ENCODE measurements around the gene CD300LG. TPM values are rescaled to one million over a fixed set of nuclear protein-coding genes. Genes with fewer than 3 reads are reported as not detected.
A peak's percentile ranks its signal among the peaks of the same experiment; 100 is the strongest.

CD300LG gene
- total and polyA plus RNA-seq, 2 donors (not counting 1 experiment from before 2014, with no cell fraction given), result not detected

- Histone ChIP-seq H3K4me2 (ENCODE audit: extremely low read depth, insufficient read depth, low read length) (peak overlapping the region; percentile 88), H3K79me2 (ENCODE audit: control insufficient read depth, insufficient read depth, low read length) (no peaks in the 10 kb centered on the region), H3K27ac (ENCODE audit: insufficient read depth, low read length) (peak overlapping the region; percentile 4), H4K20me1 (ENCODE audit: control insufficient read depth, extremely low read depth, insufficient read depth, low read length) (no peaks in the 10 kb centered on the region), H3K4me1 (ENCODE audit: control insufficient read depth, extremely low read depth, insufficient read depth, low read length) (peaks cover 8% of the 10 kb centered on the region), H3K27me3 (ENCODE audit: control insufficient read depth, insufficient read depth, low read length) (no peaks in the 10 kb centered on the region), H3K9me3 (ENCODE audit: control insufficient read depth, insufficient read depth, low read depth, low read length) (no peaks in the 10 kb centered on the region), H3K9ac (ENCODE audit: insufficient read depth, low read length) (peak overlapping the region; percentile 73), H3K36me3 (ENCODE audit: control insufficient read depth, insufficient read depth, low read length) (peaks cover 18% of the 10 kb centered on the region), H2AFZ (ENCODE audit: low read length) (peak overlapping the region; percentile 54), H3K4me3 (replicated peaks in 1 of 4; ENCODE audit: control extremely low read depth in 1 of 4, insufficient read depth in 1 of 4, low read depth in 3 of 4, low read length in 4 of 4) (peak overlapping the region; percentile 34 to 68 (median 58))
- DNase-seq (ENCODE audit: low read depth in 2 of 2), result peak; percentile 57 to 82
- TF ChIP-seq CTCF (conservative IDR thresholded peaks at IDR 0.05 in 1 of 2, IDR thresholded peaks at IDR 0.05 in 1 of 2; ENCODE audit: low read depth in 1 of 2, low read length in 2 of 2) (no peak), EZH2 (IDR thresholded peaks at IDR 0.05; ENCODE audit: low read length, missing control alignments) (no peak)
Measured at GRCh38 chr17:43832168-43832975, 14.6 kb upstream of the CD300LG start.

DNA sequence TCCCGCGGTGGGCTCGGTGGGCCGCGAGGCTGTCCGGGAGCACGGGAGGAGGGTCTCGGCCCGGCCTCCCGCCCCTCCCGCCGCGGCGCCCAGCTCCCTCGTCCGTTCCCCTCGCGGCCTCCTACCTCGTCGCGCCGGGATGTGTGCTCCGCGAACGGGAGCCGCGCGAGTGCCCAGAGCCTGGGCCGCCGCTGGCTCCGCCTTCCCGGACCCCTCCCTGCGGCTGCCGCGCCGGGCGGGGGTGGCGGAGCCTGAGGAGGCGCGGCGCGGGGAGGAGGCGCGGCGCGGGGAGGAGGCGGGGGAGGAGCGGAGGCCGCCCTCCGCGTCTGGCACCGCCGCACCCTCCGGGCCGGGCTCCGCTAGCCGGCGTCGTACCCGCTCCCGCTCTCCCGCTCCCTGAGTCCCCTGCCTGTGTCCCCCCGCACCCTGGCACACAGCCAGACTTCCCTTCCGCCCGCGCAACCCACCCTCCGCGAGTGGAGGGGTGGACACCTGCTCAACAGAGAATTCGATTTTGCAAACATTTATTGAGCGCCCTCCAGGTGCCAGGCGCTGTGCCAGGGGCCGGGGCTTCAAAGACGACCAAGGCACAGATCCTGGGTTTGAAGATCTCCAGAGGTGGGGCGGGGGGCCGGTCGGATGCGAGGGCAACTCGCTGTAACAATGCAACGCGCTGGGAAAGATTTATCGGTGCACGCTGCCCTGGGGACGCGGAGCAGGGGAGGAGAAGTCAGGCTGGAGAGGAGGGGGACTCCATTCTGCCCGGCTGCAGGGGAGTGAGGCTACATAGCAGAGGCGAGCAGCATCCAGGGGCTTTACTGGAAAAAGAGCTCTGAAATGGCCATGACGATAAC, 13.8 kb upstream of the CD300LG start, which contains the start of gene MPP3:
MPP3 (minus strand) TSS at position 171 of the 854 bp plus-strand sequence. CDS start 1,240 bp downstream, outside the sequence.
- no peaks in the 10 kb centered on the region for H3K27me3 ChIP-seq (ENCODE audit: control insufficient read depth, insufficient read depth, low read length)
- H3K9me3 ChIP-seq (ENCODE audit: control insufficient read depth, insufficient read depth, low read depth, low read length), result no peaks in the 10 kb centered on the region
- H4K20me1 ChIP-seq (ENCODE audit: control insufficient read depth, extremely low read depth, insufficient read depth, low read length), result no peaks in the 10 kb centered on the region
- H3K79me2 ChIP-seq (ENCODE audit: control insufficient read depth, insufficient read depth, low read length), result no peaks in the 10 kb centered on the region
- H3K27ac ChIP-seq (ENCODE audit: insufficient read depth, low read length), result peak within 1 kb of the TSS; percentile 4
- H3K4me1 ChIP-seq (ENCODE audit: control insufficient read depth, extremely low read depth, insufficient read depth, low read length), result peaks cover 8% of the 10 kb centered on the region
- DNase-seq (ENCODE audit: low read depth in 2 of 2), result peak; percentile 59 to 66
- H2AFZ ChIP-seq (ENCODE audit: low read length), result peak within 1 kb of the TSS; percentile 54
- peak within 1 kb of the TSS; percentile 34 to 68 (median 58) for H3K4me3 ChIP-seq (replicated peaks in 1 of 4; ENCODE audit: control extremely low read depth in 1 of 4, insufficient read depth in 1 of 4, low read depth in 3 of 4, low read length in 4 of 4)
- H3K36me3 ChIP-seq (ENCODE audit: control insufficient read depth, insufficient read depth, low read length), result peaks cover 14% of the 10 kb centered on the region
- H3K4me2 ChIP-seq (ENCODE audit: extremely low read depth, insufficient read depth, low read length), result peak within 1 kb of the TSS; percentile 88
- peak within 1 kb of the TSS; percentile 73 for H3K9ac ChIP-seq (ENCODE audit: insufficient read depth, low read length)
- TF ChIP-seq EZH2 (IDR thresholded peaks at IDR 0.05; ENCODE audit: low read length, missing control alignments), result no peak
- TF ChIP-seq CTCF (conservative IDR thresholded peaks at IDR 0.05 in 1 of 2, IDR thresholded peaks at IDR 0.05 in 1 of 2; ENCODE audit: low read depth in 1 of 2, low read length in 2 of 2), result no peak

DNA sequence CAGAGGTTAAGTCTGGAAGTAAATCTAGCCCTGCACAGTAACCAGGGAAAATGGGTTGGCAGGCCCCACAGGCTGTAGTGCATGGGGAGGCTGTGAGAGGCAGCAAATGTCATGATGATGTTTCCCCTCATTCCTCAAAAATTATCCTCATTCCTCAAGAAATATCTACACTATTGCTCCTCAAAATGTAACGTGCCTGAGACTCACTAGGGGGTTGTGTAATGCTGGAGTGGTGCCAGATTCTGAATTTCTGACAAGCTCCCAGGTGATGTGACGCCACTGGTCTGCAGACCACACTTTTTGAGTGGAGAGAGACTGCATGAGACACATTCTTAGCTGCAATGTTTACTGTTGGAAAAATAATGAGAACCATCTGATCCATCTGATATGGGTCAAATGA, 12.9 kb upstream of the CD300LG start:
- TF ChIP-seq EZH2 (IDR thresholded peaks at IDR 0.05; ENCODE audit: low read length, missing control alignments) (no peak), CTCF (conservative IDR thresholded peaks at IDR 0.05 in 1 of 2, IDR thresholded peaks at IDR 0.05 in 1 of 2; ENCODE audit: low read depth in 1 of 2, low read length in 2 of 2) (no peak)
- H4K20me1 ChIP-seq (ENCODE audit: control insufficient read depth, extremely low read depth, insufficient read depth, low read length), result no peaks in the 10 kb centered on the region
- H3K9ac ChIP-seq (ENCODE audit: insufficient read depth, low read length), result no peak overlapping the region
- no peaks in the 10 kb centered on the region for H3K27me3 ChIP-seq (ENCODE audit: control insufficient read depth, insufficient read depth, low read length)
- DNase-seq (ENCODE audit: low read depth in 2 of 2), result peak; percentile 14 to 47
- peaks cover 8% of the 10 kb centered on the region for H3K4me1 ChIP-seq (ENCODE audit: control insufficient read depth, extremely low read depth, insufficient read depth, low read length)
- H3K4me3 ChIP-seq (replicated peaks in 1 of 4; ENCODE audit: control extremely low read depth in 1 of 4, insufficient read depth in 1 of 4, low read depth in 3 of 4, low read length in 4 of 4), result no peak overlapping the region
- no peak overlapping the region for H2AFZ ChIP-seq (ENCODE audit: low read length)
- H3K79me2 ChIP-seq (ENCODE audit: control insufficient read depth, insufficient read depth, low read length), result no peaks in the 10 kb centered on the region
- no peak overlapping the region for H3K4me2 ChIP-seq (ENCODE audit: extremely low read depth, insufficient read depth, low read length)
- peaks cover 14% of the 10 kb centered on the region for H3K36me3 ChIP-seq (ENCODE audit: control insufficient read depth, insufficient read depth, low read length)
- no peak overlapping the region for H3K27ac ChIP-seq (ENCODE audit: insufficient read depth, low read length)
- no peaks in the 10 kb centered on the region for H3K9me3 ChIP-seq (ENCODE audit: control insufficient read depth, insufficient read depth, low read depth, low read length)

Measured in fibroblast of lung (primary cell).